Muscle of back (tissue), 13 donors: Measurements from ENCODE around the gene CCK. TPM values are rescaled to one million over a fixed set of nuclear protein-coding genes. Genes with fewer than 3 reads are reported as not detected.
A peak's percentile ranks its signal among the peaks of the same experiment; 100 is the strongest.
"Not testable (repeated sequence)": the region's sequence is repeated elsewhere in the genome, so short reads cannot be mapped to it uniquely, and the experiment has no call there.

ENCODE experiments used
- DNase-seq, 3 donors: peaks; one replicate each; pipeline versions ENCODE4 v3.0.0 to v3.0.0-alpha.2; 2013
- long read RNA-seq, 9 donors: transcript quantifications; one replicate each; lab custom pipeline, GENCODE V29; 2026
- polyA plus RNA-seq, 10 donors: library from polyadenylated mRNA; unstranded; fragments of 120-200 nt; gene quantifications; one replicate each; pipeline ENCODE4 v1.2.1, GENCODE V29; 2013; ENCODE audit not compliant: insufficient read length in 10 of 10

Gene CCK
- 10 to 100 TPM in 3 of 10 donors, 1 to 10 TPM in 7; 2.9 to 19.5 (median 6.4) TPM for polyA plus RNA-seq
- long read RNA-seq, donor 1, transcript CCK-201 (3 exons, 830 nt), result major isoform, 16 of 16 reads
- long read RNA-seq, donor 1, partial matches to known transcripts, result 0 of 16 reads
- long read RNA-seq, donor 1, other reads (novel, unspliced or antisense), result 0 of 16 reads
- long read RNA-seq, donor 2, transcript CCK-201 (3 exons, 830 nt), result major isoform, 11 of 11 reads
- long read RNA-seq, donor 2, partial matches to known transcripts, result 0 of 11 reads
- long read RNA-seq, donor 2, other reads (novel, unspliced or antisense), result 0 of 11 reads
- long read RNA-seq, donor 3, result 0 reads
- long read RNA-seq, donor 4, transcript CCK-201 (3 exons, 830 nt), result major isoform, 6 of 6 reads
- long read RNA-seq, donor 4, partial matches to known transcripts, result 0 of 6 reads
- long read RNA-seq, donor 4, other reads (novel, unspliced or antisense), result 0 of 6 reads
- long read RNA-seq, donor 5, transcript CCK-201 (3 exons, 830 nt), result major isoform, 17 of 17 reads
- long read RNA-seq, donor 5, partial matches to known transcripts, result 0 of 17 reads
- long read RNA-seq, donor 5, other reads (novel, unspliced or antisense), result 0 of 17 reads
- long read RNA-seq, donor 6, partial matches to known transcripts, result 0 of 4 reads
- long read RNA-seq, donor 6, other reads (novel, unspliced or antisense), result 0 of 4 reads
- long read RNA-seq, donor 7, transcript CCK-201 (3 exons, 830 nt), result major isoform, 10 of 10 reads
- long read RNA-seq, donor 7, partial matches to known transcripts, result 0 of 10 reads
- long read RNA-seq, donor 7, other reads (novel, unspliced or antisense), result 0 of 10 reads
- long read RNA-seq, donor 8, partial matches to known transcripts, result 0 of 3 reads
- long read RNA-seq, donor 8, other reads (novel, unspliced or antisense), result 0 of 3 reads
- long read RNA-seq, donor 9, partial matches to known transcripts, result 0 of 2 reads
- long read RNA-seq, donor 9, other reads (novel, unspliced or antisense), result 0 of 2 reads

GRCh38 chr3:42266085-42266484, at the start of gene CCK:
Gene CCK, minus strand, starts transcription at chr3:42266185. Its CDS starts 2,555 bp downstream, at chr3:42263630.
- DNase-seq, result no peak

GRCh38 chr3:42314411-42314810, 48.4 kb upstream of the CCK start:
- DNase-seq, result no peak

- DNase-seq, result no peak
These were observed 42.7 kb upstream of the CCK start for GRCh38 chr3:42308651-42309050.

- DNase-seq, result no peak
These were observed 40.5 kb upstream of the CCK start for GRCh38 chr3:42306499-42306898.

- DNase-seq, result no peak
These were observed 37.1 kb upstream of the CCK start for GRCh38 chr3:42302924-42303634.

GRCh38 chr3:42301446-42302175, 35.6 kb upstream of the CCK start:
- DNase-seq, result no peak

- DNase-seq, result no peak
These were observed 34.8 kb upstream of the CCK start for GRCh38 chr3:42300778-42301177.

GRCh38 chr3:42300013-42300412, 34.0 kb upstream of the CCK start:
- peak; percentile 27 to 73 (median 62) for DNase-seq

GRCh38 chr3:42298259-42298658, 32.3 kb upstream of the CCK start:
- DNase-seq, result no peak

GRCh38 chr3:42292009-42292408, 26.0 kb upstream of the CCK start:
- DNase-seq, result no peak

GRCh38 chr3:42290966-42291714, 25.2 kb upstream of the CCK start:
- DNase-seq, result no peak

GRCh38 chr3:42289026-42289425, 23.0 kb upstream of the CCK start:
- DNase-seq, result no peak

- DNase-seq, result no peak
These were observed 22.4 kb upstream of the CCK start for GRCh38 chr3:42288385-42288784.

GRCh38 chr3:42287423-42287822, 21.4 kb upstream of the CCK start:
- DNase-seq, result not testable (repeated sequence)

GRCh38 chr3:42277676-42278075, 11.7 kb upstream of the CCK start:
- no peak for DNase-seq

GRCh38 chr3:42276141-42277132, 10.5 kb upstream of the CCK start:
- no peak for DNase-seq

GRCh38 chr3:42275217-42275616, 9.2 kb upstream of the CCK start:
- DNase-seq, result no peak

- DNase-seq, result no peak
These were observed 8.3 kb upstream of the CCK start for GRCh38 chr3:42274266-42274665.

GRCh38 chr3:42273361-42273760, 7.4 kb upstream of the CCK start:
- no peak for DNase-seq
